ENCODE data around the gene SYNPO2. TPM values are rescaled to one million over a fixed set of nuclear protein-coding genes. Genes with fewer than 3 reads are reported as not detected.

SYNPO2 gene
- total and polyA plus RNA-seq, 2 of the 8 experiments (the other 6 are each of a cell fraction or from before 2014, with no cell fraction given) = 0.50 to 4.2 TPM

- peak; percentile 65 to 76 for TF ChIP-seq RAD21 (IDR thresholded peaks at IDR 0.05 in 1 of 2, conservative IDR thresholded peaks at IDR 0.05 in 1 of 2; ENCODE audit: low read depth in 2 of 2, low read length in 2 of 2)
- TF ChIP-seq TCF12 (IDR thresholded peaks at IDR 0.05; ENCODE audit: low read depth, low read length) = no peak
- TF ChIP-seq ZNF274 (IDR thresholded peaks at IDR 0.05; ENCODE audit: borderline replicate concordance, extremely low read depth, low read length) = no peak
- TF ChIP-seq CTBP2 (IDR thresholded peaks at IDR 0.05; ENCODE audit: borderline replicate concordance, insufficient read depth, insufficient read length, low read length) = no peak
- peak; percentile 48 for TF ChIP-seq ASH2L (IDR thresholded peaks at IDR 0.05; ENCODE audit: low read length)
- no peak for TF ChIP-seq SIN3A (conservative IDR thresholded peaks at IDR 0.05 in 1 of 2, IDR thresholded peaks at IDR 0.05 in 1 of 2; ENCODE audit: low read depth in 1 of 2, low read length in 2 of 2)
- no peak for TF ChIP-seq TAF7 (optimal IDR thresholded peaks at IDR 0.05; ENCODE audit: borderline replicate concordance, low read depth, low read length)
- no peak for TF ChIP-seq NANOG (IDR thresholded peaks at IDR 0.05; ENCODE audit: insufficient read depth, low read depth, low read length, poor library complexity, severe bottlenecking)
- 0 out of 2 replicates have a peak, but pooled peaks have one; percentile 28 for TF ChIP-seq YY1 (IDR thresholded peaks at IDR 0.05; ENCODE audit: low read depth, low read length)
- TF ChIP-seq, protein P1, sequence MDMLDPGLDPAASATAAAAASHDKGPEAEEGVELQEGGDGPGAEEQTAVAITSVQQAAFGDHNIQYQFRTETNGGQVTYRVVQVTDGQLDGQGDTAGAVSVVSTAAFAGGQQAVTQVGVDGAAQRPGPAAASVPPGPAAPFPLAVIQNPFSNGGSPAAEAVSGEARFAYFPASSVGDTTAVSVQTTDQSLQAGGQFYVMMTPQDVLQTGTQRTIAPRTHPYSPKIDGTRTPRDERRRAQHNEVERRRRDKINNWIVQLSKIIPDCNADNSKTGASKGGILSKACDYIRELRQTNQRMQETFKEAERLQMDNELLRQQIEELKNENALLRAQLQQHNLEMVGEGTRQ (IDR thresholded peaks at IDR 0.05; ENCODE audit: low read length) = no peak
- no peak for TF ChIP-seq RXRA (IDR thresholded peaks at IDR 0.05; ENCODE audit: insufficient read depth, low read depth, low read length)
- TF ChIP-seq FOSL1 (IDR thresholded peaks at IDR 0.05; ENCODE audit: insufficient read depth, low read depth, low read length) = no peak
- no peak; the same call in 1 of the 2 replicates for TF ChIP-seq TEAD4 (IDR thresholded peaks at IDR 0.05; ENCODE audit: low read depth, low read length)
- TF ChIP-seq GABPA (IDR thresholded peaks at IDR 0.05; ENCODE audit: borderline replicate concordance, insufficient read depth, low read length) = no peak
- TF ChIP-seq TAF1 (IDR thresholded peaks at IDR 0.05; ENCODE audit: low read depth, low read length) = no peak
- no peak for TF ChIP-seq RFX5 (IDR thresholded peaks at IDR 0.05; ENCODE audit: borderline replicate concordance, low read depth, low read length)
- TF ChIP-seq, protein P2, sequence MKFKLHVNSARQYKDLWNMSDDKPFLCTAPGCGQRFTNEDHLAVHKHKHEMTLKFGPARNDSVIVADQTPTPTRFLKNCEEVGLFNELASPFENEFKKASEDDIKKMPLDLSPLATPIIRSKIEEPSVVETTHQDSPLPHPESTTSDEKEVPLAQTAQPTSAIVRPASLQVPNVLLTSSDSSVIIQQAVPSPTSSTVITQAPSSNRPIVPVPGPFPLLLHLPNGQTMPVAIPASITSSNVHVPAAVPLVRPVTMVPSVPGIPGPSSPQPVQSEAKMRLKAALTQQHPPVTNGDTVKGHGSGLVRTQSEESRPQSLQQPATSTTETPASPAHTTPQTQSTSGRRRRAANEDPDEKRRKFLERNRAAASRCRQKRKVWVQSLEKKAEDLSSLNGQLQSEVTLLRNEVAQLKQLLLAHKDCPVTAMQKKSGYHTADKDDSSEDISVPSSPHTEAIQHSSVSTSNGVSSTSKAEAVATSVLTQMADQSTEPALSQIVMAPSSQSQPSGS (IDR thresholded peaks at IDR 0.05; ENCODE audit: low read length) = no peak
- TF ChIP-seq HDAC2 (IDR thresholded peaks at IDR 0.05; ENCODE audit: borderline replicate concordance in 1 of 2, low read depth in 2 of 2, low read length in 2 of 2) = no peak
Observed at GRCh38 chr4:118865091-118865708, 23.5 kb upstream of the SYNPO2 start (continued).

Measured in H1 (cell line).